NCI-H2029 (cell line): ENCODE measurements around the gene OR6F1.
"Not testable (repeated sequence)": the region's sequence is repeated elsewhere in the genome, so short reads cannot be mapped to it uniquely, and the experiment has no call there.

Experiments used
- DNase-seq: peaks from one replicate; lab custom pipeline; 2025; lab: John Stamatoyannopoulos, UW

The OR6F1 gene

DNA sequence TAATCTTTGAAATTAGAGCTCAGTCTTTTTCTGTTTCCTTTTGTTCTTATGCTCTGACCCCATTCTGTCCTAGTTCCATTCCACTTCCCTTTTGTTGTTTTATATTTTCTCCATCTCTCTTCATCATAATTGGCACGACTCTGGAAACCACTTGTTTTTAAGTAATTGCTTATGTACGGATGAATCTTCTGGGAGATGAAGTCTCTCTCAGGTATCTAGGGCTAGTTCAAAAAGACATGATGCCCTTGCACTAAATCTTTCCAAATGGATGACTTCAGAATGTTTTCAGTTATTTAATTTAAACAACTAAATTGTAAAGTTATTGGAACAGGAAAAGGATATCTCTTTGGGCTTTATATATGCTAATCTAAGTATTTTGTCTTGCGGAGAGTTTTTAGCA is at the start of gene OR6F1:
TSS of gene OR6F1 (minus strand) at position 101 of the 400 bp plus-strand sequence. CDS start 3,891 bp downstream, outside the sequence.
- no peak for DNase-seq

DNA sequence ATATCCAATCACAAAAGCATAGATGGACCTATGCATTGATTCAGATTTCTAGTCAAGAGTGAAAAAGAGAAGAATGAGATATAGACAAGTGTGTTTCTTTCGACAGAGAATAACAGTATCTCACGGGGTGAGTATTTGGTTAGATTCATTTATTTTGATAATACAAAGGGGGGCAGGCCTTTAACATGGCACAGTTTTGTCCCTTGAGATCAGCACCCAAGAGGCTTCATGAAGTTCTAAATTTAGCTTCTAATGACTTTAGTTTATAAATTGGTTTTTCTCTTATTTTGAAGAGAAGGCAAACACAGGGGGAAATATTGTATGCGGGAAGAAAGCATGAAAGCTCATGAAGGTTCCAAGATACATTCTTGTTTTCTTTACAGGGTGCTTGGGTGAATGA is 44.0 kb upstream of the OR6F1 start, which contains the start of gene OR1C1:
TSS of gene OR1C1 (minus strand) at position 101 of the 400 bp plus-strand sequence. CDS start 2,150 bp downstream, outside the sequence.
- no peak for DNase-seq

GRCh38 chr1:247754311-247754710 is 37.9 kb upstream of the OR6F1 start:
- not testable (repeated sequence) for DNase-seq

DNA sequence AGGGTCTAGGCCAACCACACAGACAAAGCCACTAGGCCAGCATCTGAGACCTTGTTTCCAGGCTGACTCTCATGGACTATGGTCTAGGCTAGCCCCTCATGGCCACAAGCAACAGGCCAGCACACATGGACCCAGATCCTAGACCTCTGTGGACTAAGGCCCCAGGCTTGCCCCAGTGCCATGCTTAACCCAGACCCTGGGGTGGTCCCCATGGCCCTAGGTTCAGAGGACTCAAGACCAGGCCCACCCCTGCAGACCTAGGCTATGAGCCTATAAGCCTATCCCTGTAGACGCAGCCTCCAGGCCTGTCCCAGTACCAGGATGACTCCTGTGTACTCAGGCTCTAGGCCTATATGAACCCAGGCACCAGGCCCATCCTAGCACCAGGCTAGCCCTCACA is 33.4 kb upstream of the OR6F1 start:
- no peak for DNase-seq

GRCh38 chr1:247748041-247748440 is 31.6 kb upstream of the OR6F1 start, which contains the start of gene OR14A2:
OR14A2 (minus strand) TSS chr1:247748141.
- DNase-seq, result no peak

DNA sequence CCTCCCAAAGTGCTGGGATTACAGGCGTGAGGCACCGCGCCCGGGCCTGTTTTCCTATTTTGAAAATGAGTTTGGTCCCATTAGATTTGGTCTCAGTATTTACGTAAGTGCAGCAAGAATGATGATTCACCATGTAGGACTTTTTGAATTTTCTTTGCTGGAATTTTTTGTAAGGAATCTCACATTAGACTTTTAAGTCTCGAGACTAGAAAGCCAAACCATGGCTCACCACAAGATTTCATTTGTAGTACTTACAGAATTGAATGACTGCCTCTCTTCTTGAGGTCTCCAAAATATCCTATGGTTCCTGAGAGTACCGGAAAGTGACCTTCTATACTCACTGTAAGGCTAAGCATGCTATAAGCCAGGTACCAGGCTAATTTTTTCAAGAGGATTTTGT is 31.2 kb upstream of the OR6F1 start:
- DNase-seq, result no peak

DNA sequence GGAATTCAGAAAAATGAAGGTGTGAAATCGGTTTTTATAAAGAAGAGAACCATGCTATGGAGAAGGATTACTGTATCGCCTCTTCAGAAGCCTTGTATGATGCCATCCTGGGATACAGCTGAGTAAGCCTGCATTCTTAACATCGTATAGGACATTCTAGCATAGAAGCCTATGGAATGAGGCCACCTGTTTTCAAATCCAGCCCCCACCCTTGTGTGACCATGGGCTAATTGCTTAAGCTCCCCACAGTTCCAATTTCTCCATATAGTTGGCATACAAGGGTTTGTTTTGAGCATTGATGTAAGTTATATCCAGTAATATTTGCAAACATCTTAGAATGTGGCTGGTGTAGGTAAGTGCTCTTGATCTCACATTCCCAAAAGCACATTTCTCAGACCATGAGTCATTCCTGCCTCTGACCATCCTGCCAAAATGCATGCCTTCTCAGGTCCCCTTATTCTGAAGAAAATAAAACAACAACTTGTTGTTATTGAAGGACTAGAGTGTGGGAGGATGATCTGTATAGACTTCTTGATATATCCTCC is 30.0 kb upstream of the OR6F1 start:
- no peak for DNase-seq

DNA sequence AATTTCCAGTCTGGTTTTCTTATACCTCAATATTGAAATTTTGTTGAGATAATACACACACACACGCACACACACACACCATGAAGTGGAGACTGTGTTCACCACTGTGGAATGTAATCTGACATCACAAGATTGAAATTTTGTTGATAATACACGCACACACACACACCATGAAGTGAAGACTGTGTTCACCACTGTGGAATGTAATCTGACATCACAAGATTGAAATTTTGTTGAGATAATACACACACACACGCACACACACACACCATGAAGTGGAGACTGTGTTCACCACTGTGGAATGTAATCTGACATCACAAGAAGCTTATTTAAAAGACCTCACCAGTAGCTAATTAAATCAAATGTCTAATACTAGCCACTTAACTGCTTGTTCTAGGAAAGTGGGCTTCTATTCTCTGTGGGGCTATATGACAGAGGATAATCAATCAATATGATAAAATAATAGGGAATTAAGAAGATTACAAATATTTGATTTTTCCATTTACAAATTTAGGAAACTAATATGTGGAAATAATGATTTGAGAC is 25.8 kb upstream of the OR6F1 start:
- not testable (repeated sequence) for DNase-seq

DNA sequence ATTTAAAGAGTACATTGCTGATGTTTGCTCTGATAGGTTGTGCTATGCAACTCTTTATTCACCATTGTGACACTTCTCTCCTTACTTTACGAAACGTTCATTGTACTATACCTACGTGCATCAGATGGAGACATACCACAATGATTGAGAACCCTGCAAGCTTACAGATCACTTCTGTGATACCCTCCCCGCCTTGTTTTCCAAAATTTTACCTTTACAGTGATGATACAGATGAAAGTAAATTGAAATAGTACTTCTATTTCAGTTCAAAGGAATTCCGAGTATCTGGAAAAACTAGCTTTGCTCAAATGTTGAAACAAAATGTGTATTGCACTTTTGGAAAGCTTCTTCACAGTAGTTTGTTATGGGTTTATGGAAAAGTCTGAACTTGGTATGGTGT is 25.3 kb upstream of the OR6F1 start:
- DNase-seq, result no peak

DNA sequence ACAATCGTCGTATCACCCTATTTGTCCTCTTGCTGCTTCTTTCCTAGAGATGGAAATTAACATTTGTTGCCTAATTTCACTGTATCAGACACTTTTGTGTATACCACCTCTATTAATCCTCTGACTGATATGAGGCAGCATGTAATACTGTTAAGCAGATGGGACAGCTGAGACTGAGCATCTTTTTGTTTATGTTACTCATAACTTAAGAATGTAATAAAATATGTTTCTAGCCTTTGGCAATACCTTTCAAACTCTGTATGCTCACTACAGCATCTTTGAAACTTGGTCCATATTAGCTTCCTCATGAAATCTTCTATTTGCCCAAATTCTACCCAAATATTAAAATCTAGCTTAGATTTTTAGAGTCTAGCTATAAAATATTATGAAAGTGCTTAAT is 24.3 kb upstream of the OR6F1 start:
- DNase-seq, result no peak

GRCh38 chr1:247738315-247738714 is 21.9 kb upstream of the OR6F1 start, which contains the start of gene OR14K1:
OR14K1 (plus strand) TSS chr1:247738615; CDS start chr1:247738615, 0 bp downstream.
- DNase-seq, result no peak

GRCh38 chr1:247721222-247721621 is 4.8 kb upstream of the OR6F1 start:
- DNase-seq, result no peak

- DNase-seq, result no peak
Measured at GRCh38 chr1:247713753-247714152, 2.7 kb downstream of the OR6F1 start.

DNA sequence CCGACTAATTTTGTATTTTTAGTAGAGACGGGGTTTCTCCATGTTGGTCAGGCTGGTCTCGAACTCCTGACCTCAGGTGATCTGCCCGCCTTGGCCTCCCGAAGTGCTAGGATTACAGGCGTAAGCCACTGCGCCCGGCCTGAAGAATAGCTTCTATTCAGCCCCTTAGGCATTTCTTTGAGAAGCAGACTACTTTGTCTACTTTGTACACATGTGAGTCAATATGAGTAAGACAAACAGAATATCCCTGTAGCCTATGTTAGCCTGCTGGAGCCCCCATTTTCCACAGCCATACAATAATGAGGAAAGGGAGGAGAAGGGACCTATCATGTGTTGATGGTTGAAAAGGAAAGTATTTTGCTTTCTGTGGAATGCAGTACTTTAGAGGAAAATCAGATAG is 5.8 kb downstream of the OR6F1 start:
- not testable (repeated sequence) for DNase-seq

GRCh38 chr1:247701338-247701737 is 15.1 kb downstream of the OR6F1 start:
- DNase-seq, result no peak

DNA sequence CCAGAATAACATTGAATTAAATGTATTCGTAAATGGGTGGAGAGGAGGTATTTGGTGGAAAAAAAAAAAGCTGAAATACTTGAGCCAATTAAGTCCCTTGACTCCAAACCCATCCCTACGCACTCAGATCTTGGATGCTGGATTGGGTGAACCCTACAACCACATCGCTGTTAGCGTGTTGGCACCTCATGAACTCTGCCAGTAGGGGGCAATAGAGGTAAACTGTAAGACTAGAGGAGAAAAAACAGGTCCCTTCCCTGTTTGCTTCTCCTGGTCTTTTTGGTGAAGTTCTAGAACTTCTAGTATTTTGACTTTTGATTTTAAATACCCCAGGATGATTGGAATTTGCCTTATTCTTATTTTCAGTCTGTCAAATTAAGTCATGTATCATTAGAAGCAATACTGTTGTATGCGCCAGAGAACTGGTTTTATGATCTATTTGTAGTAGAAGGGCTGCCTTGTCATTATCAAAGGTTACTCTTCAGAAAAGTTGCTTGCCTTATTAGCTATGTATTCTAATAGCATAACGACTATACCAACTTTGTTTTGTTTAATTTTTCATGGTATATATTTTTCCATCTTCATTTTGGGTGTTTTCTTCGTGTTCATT is 35.1 kb downstream of the OR6F1 start:
- DNase-seq, result no peak

DNA sequence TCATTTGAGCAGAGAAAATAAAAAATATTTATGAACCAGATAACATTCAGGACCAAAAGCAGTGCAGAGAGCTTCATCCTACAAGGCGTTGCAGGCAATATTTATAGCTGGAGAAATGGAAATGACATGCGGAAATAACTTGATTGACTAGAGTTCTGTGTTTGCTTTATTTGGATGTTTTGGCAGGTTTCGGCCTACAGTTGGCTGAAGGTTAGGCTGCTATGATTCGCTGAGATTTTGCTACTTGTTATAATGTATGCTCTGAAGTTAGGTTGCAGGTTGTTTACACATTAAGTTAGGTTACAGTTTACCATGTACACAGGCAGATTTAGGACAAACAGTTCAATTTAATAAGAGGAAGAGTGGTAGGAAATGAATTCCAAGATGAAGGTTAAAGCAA is 36.3 kb downstream of the OR6F1 start:
- no peak for DNase-seq

DNA sequence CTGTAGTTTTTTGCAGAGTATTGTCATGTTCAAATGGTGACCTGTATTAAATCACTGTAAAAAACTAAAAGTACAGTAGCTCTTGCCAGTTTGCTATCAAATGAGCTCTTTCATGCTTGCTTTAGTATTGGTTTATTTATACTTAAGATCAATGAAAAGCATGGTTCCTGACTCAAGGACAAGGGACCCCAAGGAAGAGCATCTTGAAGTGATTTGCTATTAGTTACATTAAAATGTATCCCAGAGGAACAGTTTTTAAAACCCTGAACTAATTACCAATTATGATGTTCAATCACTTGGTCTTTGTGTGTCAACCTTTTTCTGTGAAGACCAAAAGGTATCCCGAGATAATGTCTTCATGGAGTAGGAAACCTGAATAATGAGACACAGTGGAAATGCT is 36.8 kb downstream of the OR6F1 start, which contains the start of gene OR13G1:
TSS of gene OR13G1 (minus strand) at position 101 of the 400 bp plus-strand sequence. CDS start 6,698 bp downstream, outside the sequence.
- no peak for DNase-seq

DNA sequence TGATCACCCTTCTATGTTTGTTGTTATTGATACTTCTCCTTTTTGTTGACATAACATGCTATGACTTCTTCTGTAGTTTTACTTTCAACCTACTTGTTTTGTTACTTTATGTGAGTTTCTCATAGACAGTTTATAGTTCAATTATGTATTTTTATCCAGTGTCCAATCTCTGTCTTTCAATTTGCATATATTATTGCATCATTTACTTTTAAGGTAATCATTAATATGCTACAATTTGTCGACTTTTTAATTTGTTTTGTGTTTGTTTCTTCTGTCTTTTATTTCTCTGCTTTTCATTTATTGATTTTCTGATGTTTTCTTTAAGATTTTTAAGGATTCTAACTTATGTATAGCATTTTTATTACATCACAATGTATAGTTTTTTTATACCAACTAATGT is 47.2 kb downstream of the OR6F1 start:
- no peak for DNase-seq
